ENCODE data around the gene PLSCR5. TPM values are rescaled to one million over a fixed set of nuclear protein-coding genes. Genes with fewer than 3 reads are reported as not detected.

The PLSCR5 gene
- total and polyA plus RNA-seq, 2 donors (not counting 3 experiments of a cell fraction or from before 2014, with no cell fraction given), result not detected

GRCh38 chr3:146650691-146651442 is 45.7 kb upstream of the PLSCR5 start:
- CTCF ChIA-PET, result interaction anchor here (1.1 to 6.0 kb wide), 6 partner anchors 10 to 249 kb away, joined by 3 to 27 read pairs (median 4); no protein-coding TSS in a partner anchor
- Histone ChIP-seq H3K9me1 (replicated peaks; ENCODE audit: control insufficient read depth, extremely low read depth, insufficient read depth, low read length) (no peaks in the 10 kb centered on the region), H3K4me1 (ENCODE audit: control insufficient read depth, extremely low read depth, insufficient read depth, low read length) (no peaks in the 10 kb centered on the region), H3K9ac (replicated peaks; ENCODE audit: extremely low read depth, insufficient read depth, low read length) (no peak overlapping the region), H3K4me2 (ENCODE audit: insufficient read depth, low read length) (no peak overlapping the region), H3K9me3 (replicated peaks; ENCODE audit: control insufficient read depth, insufficient read depth, low read length) (no peaks in the 10 kb centered on the region), H3K79me2 (ENCODE audit: control insufficient read depth, insufficient read depth, low read length) (no peaks in the 10 kb centered on the region), H2AFZ (ENCODE audit: low read depth, low read length) (no peak overlapping the region), H4K20me1 (replicated peaks; ENCODE audit: control insufficient read depth, extremely low read depth, insufficient read depth, low read length) (no peaks in the 10 kb centered on the region), H3K27ac (ENCODE audit: insufficient read depth, low read depth, low read length) (no peak overlapping the region), H3K36me3 (ENCODE audit: control insufficient read depth in 2 of 2, extremely low read depth in 1 of 2, insufficient read depth in 2 of 2, low read length in 2 of 2) (no peaks in the 10 kb centered on the region), H3K27me3 (ENCODE audit: control insufficient read depth in 2 of 2, insufficient read depth in 2 of 2, low read length in 2 of 2) (no peaks in the 10 kb centered on the region), H3K4me3 (replicated peaks in 1 of 3; ENCODE audit: insufficient read depth in 1 of 3, low read depth in 1 of 3, low read length in 3 of 3) (no peak overlapping the region)
- DNase-seq (ENCODE audit: low read depth, low spot score) (no peak), FAIRE-seq (no peak)
- dilution Hi-C loops (cut with MboI; ENCODE audit: extremely low pct_ligation_motif_present, low sequenced_read_pairs), result no loop called here
- POLR2A ChIA-PET, result no interaction called here
- intact Hi-C loops (cut with micrococcal nuclease), result no loop called here
- BruUV-seq (replicated peaks), result no TSS peak
- TF ChIP-seq POLR2AphosphoS5 (IDR thresholded peaks at IDR 0.05; ENCODE audit: insufficient read depth, low read depth, low read length), result no peak
- TF ChIP-seq MYC (IDR thresholded peaks at IDR 0.05; ENCODE audit: low read depth, low read length), result no peak
- TF ChIP-seq CTCF (IDR thresholded peaks at IDR 0.05; ENCODE audit: extremely low read depth in 1 of 2, insufficient read depth in 1 of 2, low read depth in 1 of 2, low read length in 2 of 2), result no peak
- TF ChIP-seq EZH2 (IDR thresholded peaks at IDR 0.05; ENCODE audit: borderline replicate concordance, low read depth, low read length, severe bottlenecking), result no peak
- TF ChIP-seq JUN (IDR thresholded peaks at IDR 0.05; ENCODE audit: borderline replicate concordance, insufficient read depth, insufficient read length, low read depth), result no peak
- TF ChIP-seq FOS (IDR thresholded peaks at IDR 0.05; ENCODE audit: borderline replicate concordance, insufficient read depth, low read length), result no peak
- TF ChIP-seq POLR2A (IDR thresholded peaks at IDR 0.05; ENCODE audit: low read depth, low read length), result no peak
- TF ChIP-seq MAX (IDR thresholded peaks at IDR 0.05; ENCODE audit: insufficient read depth, insufficient read length), result no peak
- TF ChIP-seq GATA2 (IDR thresholded peaks at IDR 0.05; ENCODE audit: insufficient read depth, insufficient read length, low read depth, low read length), result no peak

Data from endothelial cell of umbilical vein (primary cell).